Activated T-cell treated with anti-CD3 and anti-CD28 coated beads, Interleukin-2, amount 50 U/mL, for 4 hours (primary cell): Measurements from ENCODE around the gene NEURL1. TPM values are rescaled to one million over a fixed set of nuclear protein-coding genes. Genes with fewer than 3 reads are reported as not detected.

Experiments
- ATAC-seq, 2 donors: fragments of 200-7000 bp; cut with Tn5 transposase; one replicate each; pipeline ENCODE4 v1.10.0; 2021
- DNase-seq: peaks from one replicate; pipeline ENCODE4 v3.0.0-alpha.2; 2020
- H3K27me3 Mint-ChIP-seq: one replicate; pipeline ENCODE4 v1.8.0; 2021; ENCODE audit warnings: low read depth, mixed read lengths
- H3K36me3 Mint-ChIP-seq: one replicate; pipeline ENCODE4 v1.8.0; 2022; ENCODE audit warnings: mixed read lengths; ENCODE audit not compliant: insufficient read depth
- H3K4me1 Mint-ChIP-seq: one replicate; pipeline ENCODE4 v1.8.0; 2021; ENCODE audit warnings: low read depth, mixed read lengths
- H3K4me3 Mint-ChIP-seq: one replicate; pipeline ENCODE4 v1.8.0; 2021; ENCODE audit warnings: mild to moderate bottlenecking, moderate library complexity, mixed read lengths
- H3K9me3 Mint-ChIP-seq: one replicate; pipeline ENCODE4 v1.8.0; 2021; ENCODE audit warnings: mixed read lengths
- total RNA-seq, 3 donors: library from RNA; stranded (reverse); gene quantifications; one replicate each; pipeline ENCODE4 v1.2.1, GENCODE V29; 2021

NEURL1 gene
- total RNA-seq, 3 donors from 2014 or later, result 0.84 to 2.0 (median 1.5) TPM

DNA sequence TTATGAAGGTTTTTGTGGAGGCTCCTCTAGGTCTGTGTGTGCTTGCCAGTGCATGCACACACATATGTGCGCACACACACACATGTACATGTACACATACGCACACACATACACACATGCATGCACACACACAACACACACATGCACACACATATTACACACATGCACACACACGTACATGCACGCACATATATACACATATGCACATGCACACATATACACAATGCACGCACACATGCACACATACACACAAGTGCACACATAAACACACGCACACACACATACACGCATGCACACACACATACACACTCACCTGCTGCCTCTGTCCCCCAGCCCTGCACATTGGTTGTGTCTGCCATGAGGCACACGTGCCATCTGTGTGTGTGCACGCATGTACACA, 66.3 kb downstream of the NEURL1 start:
- peaks cover 6% of the 10 kb centered on the region for H3K4me1 Mint-ChIP-seq
- H3K4me3 Mint-ChIP-seq, result no peak overlapping the region
- no peaks in the 10 kb centered on the region for H3K9me3 Mint-ChIP-seq
- ATAC-seq (no peak), DNase-seq (no peak)
- peaks cover 31% of the 10 kb centered on the region for H3K27me3 Mint-ChIP-seq
- no peaks in the 10 kb centered on the region for H3K36me3 Mint-ChIP-seq

DNA sequence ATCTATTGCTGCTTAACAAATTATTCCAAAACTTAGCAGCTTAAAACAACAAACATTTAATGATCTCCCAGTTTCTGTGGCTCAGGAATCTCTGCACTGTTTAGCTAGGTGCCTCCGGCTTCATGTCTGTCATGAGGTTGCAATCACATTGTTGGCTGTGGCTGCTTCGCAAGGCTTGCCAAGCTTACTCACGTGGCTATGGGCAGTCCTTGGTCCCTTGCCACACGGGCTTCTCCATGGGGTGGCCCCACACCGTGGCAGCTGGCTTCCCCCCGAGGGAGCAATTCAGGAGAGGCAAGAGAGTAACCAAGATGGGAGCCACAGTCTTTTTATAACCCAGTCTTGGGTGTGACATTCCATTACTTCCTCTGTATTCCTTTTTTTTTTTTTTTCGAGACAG, 67.4 kb downstream of the NEURL1 start:
- Mint-ChIP-seq H3K36me3 (no peaks in the 10 kb centered on the region), H3K9me3 (no peaks in the 10 kb centered on the region), H3K27me3 (peaks cover 32% of the 10 kb centered on the region), H3K4me3 (no peak overlapping the region), H3K4me1 (no peaks in the 10 kb centered on the region)
- no peak for ATAC-seq
- no peak for DNase-seq

DNA sequence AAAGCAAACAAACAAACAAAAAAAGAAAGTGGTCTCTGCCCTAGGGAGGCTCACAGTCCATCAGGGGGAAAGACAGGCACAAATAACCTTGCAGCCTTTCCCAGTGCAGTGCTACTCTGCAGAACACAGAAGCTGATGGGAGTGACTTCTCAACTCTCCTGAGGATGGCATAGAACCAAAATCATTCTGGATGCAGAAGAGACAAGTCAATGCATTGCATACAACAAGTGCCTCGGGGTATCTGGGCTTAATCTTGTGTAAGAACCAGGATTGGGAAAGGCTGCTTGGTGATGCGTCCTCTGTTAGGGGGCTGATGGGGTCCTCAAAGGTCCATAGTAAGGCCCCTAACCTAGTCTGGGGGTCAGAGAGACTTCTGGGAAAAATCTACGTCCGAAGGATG, 68.9 kb downstream of the NEURL1 start:
- no peaks in the 10 kb centered on the region for H3K4me1 Mint-ChIP-seq
- H3K4me3 Mint-ChIP-seq, result no peak overlapping the region
- H3K9me3 Mint-ChIP-seq, result no peaks in the 10 kb centered on the region
- DNase-seq, result no peak
- H3K36me3 Mint-ChIP-seq, result no peaks in the 10 kb centered on the region
- H3K27me3 Mint-ChIP-seq, result peaks cover 24% of the 10 kb centered on the region
- ATAC-seq, result no peak

DNA sequence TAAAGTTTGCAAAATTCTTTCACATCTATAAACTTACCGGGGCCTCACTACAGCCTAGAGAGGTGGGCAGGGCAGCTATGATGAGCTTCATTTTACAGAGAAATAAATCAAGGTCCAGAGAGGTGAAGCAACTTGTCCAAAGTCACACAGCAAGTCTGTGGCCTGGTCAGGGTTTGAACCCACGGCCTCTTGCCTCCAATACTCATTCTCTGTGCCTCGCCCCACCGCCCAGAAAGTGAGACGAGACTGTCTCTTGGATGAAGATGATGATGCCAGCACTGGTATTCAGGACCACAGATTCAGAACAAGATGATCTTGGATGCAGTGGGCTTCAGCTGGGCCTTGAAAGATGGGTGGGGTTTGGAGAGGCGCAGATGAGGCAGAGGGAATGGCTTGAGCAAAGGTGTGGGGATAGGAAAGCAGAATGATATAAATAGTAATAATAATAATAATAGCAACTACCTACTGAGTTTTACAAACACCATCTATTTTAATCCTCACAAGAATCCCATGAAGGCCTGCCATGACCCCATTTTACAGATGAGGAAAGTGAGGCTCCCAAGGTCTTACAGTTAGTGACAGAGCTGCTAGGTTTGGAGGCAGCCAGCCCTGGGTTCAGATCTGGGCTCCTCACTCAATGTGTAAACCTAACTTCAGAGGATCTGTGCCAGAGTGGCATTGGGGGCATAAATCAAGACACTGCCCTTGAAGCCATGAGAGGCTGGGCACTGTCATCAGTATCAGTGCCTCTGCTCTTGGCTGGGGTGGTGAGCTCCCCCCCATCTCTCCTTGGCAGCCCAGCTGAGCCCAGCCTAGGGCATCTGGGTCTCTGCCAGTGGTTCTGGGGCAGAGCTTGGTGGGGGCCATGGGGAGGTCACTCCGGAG, 70.0 kb downstream of the NEURL1 start:
- H3K9me3 Mint-ChIP-seq, result no peaks in the 10 kb centered on the region
- no peak for ATAC-seq
- H3K4me1 Mint-ChIP-seq, result no peaks in the 10 kb centered on the region
- DNase-seq, result no peak
- H3K36me3 Mint-ChIP-seq, result no peaks in the 10 kb centered on the region
- H3K27me3 Mint-ChIP-seq, result peaks cover 21% of the 10 kb centered on the region
- H3K4me3 Mint-ChIP-seq, result no peak overlapping the region

DNA sequence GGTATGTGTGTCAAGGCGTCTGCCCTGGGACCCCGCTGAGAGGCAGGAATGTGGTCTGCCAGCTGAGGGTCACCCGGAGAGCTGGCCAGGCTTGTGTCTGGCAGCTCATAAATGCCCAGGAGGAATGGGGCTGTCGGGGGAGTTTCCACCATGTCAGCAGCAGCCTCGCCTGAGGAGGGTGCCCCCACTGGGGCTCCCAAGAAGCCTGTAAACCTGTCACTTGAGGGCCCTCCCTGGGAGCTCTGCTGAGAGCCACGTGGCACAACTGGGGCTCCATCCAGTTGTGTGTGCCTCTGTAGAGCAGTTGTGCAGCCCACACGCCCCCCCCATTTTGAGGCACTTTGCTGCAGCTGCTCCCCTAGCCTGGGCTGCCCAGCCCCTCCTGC, 70.6 kb downstream of the NEURL1 start:
- no peaks in the 10 kb centered on the region for H3K4me1 Mint-ChIP-seq
- no peak for ATAC-seq
- no peak for DNase-seq

DNA sequence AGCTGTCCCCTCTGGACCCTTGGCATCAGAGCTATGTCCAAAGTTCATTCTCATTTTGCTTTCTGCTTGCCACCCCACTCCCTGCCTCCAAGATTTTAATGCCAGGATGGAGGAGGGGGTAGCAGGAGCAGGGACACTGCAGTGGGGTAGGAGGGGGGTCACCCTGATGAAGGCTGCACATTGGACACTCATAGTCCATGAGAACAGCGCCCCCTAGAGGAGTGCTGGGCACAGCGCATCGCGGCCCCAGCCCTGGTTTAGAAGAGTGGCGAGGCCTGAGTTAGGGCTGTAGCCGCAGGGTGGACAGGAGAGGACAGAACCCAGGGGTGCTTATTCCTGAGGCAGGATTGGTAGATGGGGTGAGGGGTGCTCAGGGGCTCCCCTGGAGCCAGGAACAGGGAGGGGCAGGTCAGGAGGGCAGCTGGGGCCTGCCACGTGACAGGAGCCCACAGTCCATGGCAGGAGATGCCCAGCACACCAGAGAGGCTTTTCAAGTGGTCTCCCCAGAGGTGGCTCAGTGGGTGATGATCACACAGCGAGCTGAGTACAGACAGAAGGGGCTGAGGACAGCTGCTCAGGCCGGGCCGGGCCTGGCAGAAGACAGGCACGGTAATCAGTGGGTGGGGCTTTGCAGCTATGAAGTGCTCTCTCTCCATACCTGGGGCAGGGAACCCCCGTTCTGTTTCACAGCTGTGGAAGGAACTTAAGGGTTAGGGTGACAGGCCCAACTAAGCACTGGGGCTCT, 71.4 kb downstream of the NEURL1 start:
- peak; percentile 16 for DNase-seq
- peaks cover 14% of the 10 kb centered on the region for H3K27me3 Mint-ChIP-seq
- no peaks in the 10 kb centered on the region for H3K4me1 Mint-ChIP-seq
- no peaks in the 10 kb centered on the region for H3K36me3 Mint-ChIP-seq
- no peaks in the 10 kb centered on the region for H3K9me3 Mint-ChIP-seq
- peak in 1 of 2 donors; percentile 38 for ATAC-seq
- no peak overlapping the region for H3K4me3 Mint-ChIP-seq

More for the DNA sequence above, 70.6 kb downstream of the NEURL1 start:
- Mint-ChIP-seq H3K9me3 (no peaks in the 10 kb centered on the region), H3K36me3 (no peaks in the 10 kb centered on the region), H3K27me3 (peaks cover 21% of the 10 kb centered on the region), H3K4me3 (no peak overlapping the region)

DNA sequence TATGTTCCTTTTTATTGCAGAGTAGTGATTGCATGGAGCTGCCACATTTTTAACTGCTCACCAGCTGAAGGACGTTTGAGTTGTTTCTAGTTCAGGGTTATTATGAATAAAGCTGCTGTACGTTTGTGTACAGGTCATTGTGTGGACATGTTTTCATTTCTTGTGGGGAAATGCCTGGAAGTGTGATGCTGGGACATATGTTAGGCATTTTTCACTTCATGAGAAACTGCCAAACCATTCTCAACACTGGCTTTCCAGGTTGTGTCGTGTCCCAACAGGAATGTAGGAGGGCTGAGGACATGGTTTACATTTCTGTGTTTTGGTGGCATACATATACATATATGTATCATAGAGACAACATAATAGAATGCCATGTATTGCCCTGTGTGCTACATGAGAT, 73.0 kb downstream of the NEURL1 start:
- Mint-ChIP-seq H3K36me3 (no peaks in the 10 kb centered on the region), H3K4me3 (no peak overlapping the region), H3K9me3 (no peaks in the 10 kb centered on the region), H3K4me1 (no peaks in the 10 kb centered on the region), H3K27me3 (peaks cover 4% of the 10 kb centered on the region)
- DNase-seq (no peak), ATAC-seq (no peak)

DNA sequence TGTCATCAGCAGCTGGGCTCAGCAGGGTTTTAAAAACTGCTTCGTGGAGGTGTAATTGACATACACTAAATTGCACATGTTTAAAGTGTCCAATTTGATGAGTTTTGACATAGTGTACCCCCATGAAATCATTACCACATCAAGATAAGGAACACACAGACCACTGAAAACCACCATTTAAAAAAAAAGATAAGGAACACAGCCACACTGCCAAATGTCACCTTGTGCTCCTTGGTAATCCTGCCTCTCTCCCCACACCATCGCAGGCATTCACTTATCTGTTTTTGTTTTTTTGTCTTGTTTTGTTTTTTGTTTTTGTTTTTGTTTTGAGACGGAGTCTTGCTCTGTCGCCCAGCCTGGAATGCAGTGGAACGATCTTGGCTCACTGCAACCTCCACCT, 75.0 kb downstream of the NEURL1 start:
- ATAC-seq (no peak), DNase-seq (no peak)
- H3K4me1 Mint-ChIP-seq, result no peaks in the 10 kb centered on the region
- H3K4me3 Mint-ChIP-seq, result no peak overlapping the region
- H3K27me3 Mint-ChIP-seq, result peaks cover 1% of the 10 kb centered on the region
- no peaks in the 10 kb centered on the region for H3K9me3 Mint-ChIP-seq
- H3K36me3 Mint-ChIP-seq, result no peaks in the 10 kb centered on the region

DNA sequence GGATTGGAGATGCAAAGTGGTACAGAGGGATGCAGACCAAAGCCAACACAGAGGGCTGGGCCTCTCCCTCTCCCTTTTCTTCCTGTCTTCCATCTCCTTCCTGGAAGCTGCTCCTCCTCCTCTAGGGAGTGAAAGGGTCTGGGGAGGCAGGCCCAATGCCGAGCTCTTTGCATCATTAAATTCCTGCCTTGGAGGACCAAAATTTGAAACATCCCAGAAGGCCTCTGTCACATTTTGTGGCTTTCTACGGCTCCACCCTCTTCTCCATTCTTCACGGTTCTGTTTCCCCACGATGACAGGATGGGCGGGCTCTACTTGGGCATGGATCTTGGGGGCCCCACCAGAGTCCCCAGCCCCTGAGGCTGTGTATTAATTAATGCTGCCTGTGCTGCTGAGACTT, 76.4 kb downstream of the NEURL1 start:
- Mint-ChIP-seq H3K9me3 (no peaks in the 10 kb centered on the region), H3K4me1 (no peaks in the 10 kb centered on the region), H3K4me3 (no peak overlapping the region), H3K27me3 (peaks cover under 1% of the 10 kb centered on the region), H3K36me3 (no peaks in the 10 kb centered on the region)
- no peak for ATAC-seq
- DNase-seq, result no peak

DNA sequence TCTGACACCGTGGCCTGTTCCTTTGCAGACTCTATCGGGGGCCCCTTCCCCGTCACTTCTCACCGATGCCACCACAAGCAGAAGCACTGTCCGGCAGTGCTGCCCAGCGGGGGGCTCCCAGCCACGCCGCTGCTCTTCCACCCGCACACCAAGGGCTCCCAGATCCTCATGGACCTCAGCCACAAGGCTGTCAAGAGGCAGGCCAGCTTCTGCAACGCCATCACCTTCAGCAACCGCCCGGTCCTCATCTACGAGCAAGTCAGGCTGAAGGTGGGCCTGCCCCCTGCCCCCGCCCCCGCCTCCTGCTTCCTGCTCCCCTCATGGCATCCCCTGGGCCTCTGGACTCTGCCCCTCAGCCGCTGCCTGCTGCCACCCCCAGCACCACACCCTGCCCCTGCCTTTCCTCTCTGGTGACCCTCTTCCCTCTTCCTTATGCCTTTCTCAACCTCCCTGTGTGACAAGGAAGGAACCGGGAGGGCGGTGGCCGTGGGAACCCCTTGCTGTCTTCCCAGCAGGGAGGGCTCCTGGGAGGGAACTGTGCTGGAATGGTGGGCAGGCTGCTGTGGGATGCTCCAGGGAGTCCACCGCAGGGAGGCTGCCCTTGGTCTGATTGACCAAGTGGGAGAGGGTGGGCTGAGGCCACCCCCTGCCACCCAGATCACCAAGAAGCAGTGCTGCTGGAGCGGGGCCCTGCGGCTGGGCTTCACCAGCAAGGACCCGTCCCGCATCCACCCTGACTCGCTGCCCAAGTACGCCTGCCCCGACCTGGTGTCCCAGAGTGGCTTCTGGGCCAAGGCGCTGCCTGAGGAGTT, 77.5 kb downstream of the NEURL1 start:
- Mint-ChIP-seq H3K4me1 (no peaks in the 10 kb centered on the region), H3K9me3 (no peaks in the 10 kb centered on the region), H3K36me3 (no peaks in the 10 kb centered on the region), H3K4me3 (no peak overlapping the region), H3K27me3 (no peaks in the 10 kb centered on the region)
- DNase-seq (no peak), ATAC-seq (no peak)

DNA sequence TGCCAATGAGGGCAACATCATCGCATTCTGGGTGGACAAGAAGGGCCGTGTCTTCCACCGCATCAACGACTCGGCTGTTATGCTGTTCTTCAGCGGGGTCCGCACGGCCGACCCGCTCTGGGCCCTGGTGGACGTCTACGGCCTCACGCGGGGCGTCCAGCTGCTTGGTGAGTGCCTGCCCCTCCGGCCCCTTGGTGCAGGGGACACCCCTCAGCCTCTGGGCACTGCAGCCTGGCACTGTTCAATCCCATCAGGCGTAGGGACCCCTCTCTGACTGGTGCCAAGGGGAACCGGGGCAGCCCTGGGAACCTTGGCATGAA, 78.1 kb downstream of the NEURL1 start:
- Mint-ChIP-seq H3K4me1 (no peaks in the 10 kb centered on the region), H3K27me3 (no peaks in the 10 kb centered on the region), H3K36me3 (no peaks in the 10 kb centered on the region), H3K4me3 (no peak overlapping the region), H3K9me3 (no peaks in the 10 kb centered on the region)
- no peak for DNase-seq
- ATAC-seq, result no peak

DNA sequence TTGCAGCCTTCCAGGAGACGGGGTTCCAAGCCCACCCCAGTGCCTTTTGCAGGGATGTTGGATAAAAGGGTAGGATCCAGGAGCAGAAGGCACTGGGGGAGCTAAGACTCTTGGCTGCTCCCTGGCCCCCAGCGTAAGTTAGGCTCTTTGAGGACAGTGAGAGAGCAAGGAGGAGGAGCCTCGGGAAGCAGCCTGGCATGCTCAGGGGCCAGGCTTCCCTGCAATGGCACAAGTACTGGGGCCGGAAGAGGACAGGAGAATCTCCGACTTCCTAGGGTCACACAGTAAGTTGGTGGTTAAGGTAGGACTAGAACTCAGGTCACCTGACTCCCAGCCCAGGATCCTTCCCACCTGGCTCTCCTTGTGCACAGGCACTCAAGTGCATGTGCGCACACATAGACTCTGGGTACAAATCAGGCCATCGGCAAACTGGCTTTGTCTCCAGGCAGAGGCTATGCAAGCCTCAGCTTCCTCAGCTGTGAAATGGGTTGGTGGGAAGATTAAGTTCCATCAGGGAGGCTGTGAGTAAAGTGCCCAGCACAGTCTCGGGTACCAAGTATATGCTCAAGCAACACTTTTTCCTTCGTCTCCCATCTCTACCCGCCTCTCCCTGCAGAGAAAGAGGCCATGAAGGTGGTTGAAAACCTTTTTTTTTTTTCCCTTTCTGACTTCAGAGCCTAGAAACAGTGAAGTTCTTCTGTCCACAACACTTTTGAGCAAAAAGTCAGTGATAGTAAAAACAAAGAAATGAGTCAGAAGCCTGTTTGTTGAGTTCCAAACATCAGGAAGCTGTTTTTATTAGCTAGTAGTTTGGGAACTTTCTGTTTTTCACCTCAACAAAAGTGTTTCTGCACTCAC, 79.1 kb downstream of the NEURL1 start:
- H3K36me3 Mint-ChIP-seq, result no peaks in the 10 kb centered on the region
- no peaks in the 10 kb centered on the region for H3K4me1 Mint-ChIP-seq
- no peak overlapping the region for H3K4me3 Mint-ChIP-seq
- no peak for DNase-seq
- H3K9me3 Mint-ChIP-seq, result no peaks in the 10 kb centered on the region
- H3K27me3 Mint-ChIP-seq, result no peaks in the 10 kb centered on the region
- no peak for ATAC-seq

DNA sequence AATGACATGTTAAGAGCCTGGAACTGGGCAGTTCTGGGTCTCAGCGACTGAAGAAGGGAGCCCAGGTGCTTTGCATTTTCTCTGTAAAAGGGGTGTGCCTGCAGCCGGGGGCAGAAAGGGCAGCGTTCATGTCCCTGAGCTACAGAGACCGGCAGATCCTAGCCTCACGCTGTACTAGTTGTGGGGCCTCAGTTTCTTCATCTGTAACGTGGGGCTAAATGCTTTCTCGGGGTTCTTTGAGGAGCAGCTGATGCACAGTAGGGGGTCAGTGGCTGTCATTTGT, 79.6 kb downstream of the NEURL1 start:
- ATAC-seq, result no peak
- Mint-ChIP-seq H3K4me1 (no peaks in the 10 kb centered on the region), H3K36me3 (no peaks in the 10 kb centered on the region), H3K9me3 (no peaks in the 10 kb centered on the region), H3K27me3 (no peaks in the 10 kb centered on the region), H3K4me3 (no peak overlapping the region)
- no peak for DNase-seq
